HepG2 (cell line): ENCODE data around the gene CTIF. TPM values are rescaled to one million over a fixed set of nuclear protein-coding genes. Genes with fewer than 3 reads are reported as not detected.
A peak's percentile ranks its signal among the peaks of the same experiment; 100 is the strongest.

Experiments
- ASH2L ChIP-seq: fragments of 300-600, 200-600 bp; sonication (generic); IDR thresholded peaks from 2 replicates; pipeline ENCODE4 v1.7.0; 2017; ENCODE audit warnings: low read depth, mild to moderate bottlenecking, moderate library complexity, mixed read lengths, low read length; ENCODE audit not compliant: insufficient read length
- EP300 ChIP-seq, 3 experiments: sonication (generic) in 1 of 3; formaldehyde crosslinking in 1 of 3; IDR thresholded peaks; 2 replicates each; pipeline versions ENCODE4 v1.5.1 to v1.6.1; 2011 to 2020; ENCODE audit warnings: low read depth in 2 of 3, low read length in 2 of 3, borderline replicate concordance in 1 of 3, improper control_type of control experiment in 1 of 3, mild to moderate bottlenecking in 1 of 3, missing genetic modification reagents in 1 of 3, moderate library complexity in 1 of 3
- ERF ChIP-seq: IDR thresholded peaks from 2 replicates; pipeline ENCODE4 v1.6.1; 2018; ENCODE audit warnings: missing biosample characterization, missing genetic modification reagents
- HOXD1 ChIP-seq: sonication (generic); formaldehyde crosslinking; IDR thresholded peaks from 2 replicates; pipeline ENCODE4 v1.5.0; 2020; ENCODE audit warnings: missing genetic modification reagents
- KDM1A ChIP-seq: IDR thresholded peaks from 2 replicates; pipeline ENCODE4 v1.6.1; 2016; ENCODE audit warnings: missing compliant biosample characterization
- NCOA2 ChIP-seq: sonication (generic); formaldehyde crosslinking; IDR thresholded peaks from 2 replicates; pipeline ENCODE4 v1.8.0; 2022; ENCODE audit warnings: inconsistent platforms
- NFE2 ChIP-seq: sonication (generic); formaldehyde crosslinking; IDR thresholded peaks from 2 replicates; pipeline ENCODE4 v1.4.0; 2020; ENCODE audit warnings: missing genetic modification reagents
- PHF21A ChIP-seq: sonication (generic); formaldehyde crosslinking; IDR thresholded peaks from 2 replicates; pipeline ENCODE4 v1.5.0; 2020; ENCODE audit warnings: mild to moderate bottlenecking, missing genetic modification reagents
- SIN3B ChIP-seq: fragments of 150-350 bp; IDR thresholded peaks from 2 replicates; pipeline ENCODE4 v1.6.1; 2014; ENCODE audit warnings: low read length
- SP2 ChIP-seq: sonication (generic); formaldehyde crosslinking; IDR thresholded peaks from 2 replicates; pipeline ENCODE4 v1.5.1; 2020; ENCODE audit warnings: mild to moderate bottlenecking, missing genetic modification reagents
- SRSF9 ChIP-seq: fragments of 200-400 bp; formaldehyde crosslinking; IDR thresholded peaks from 2 replicates; pipeline ENCODE4 v1.6.1; 2018; ENCODE audit warnings: borderline replicate concordance, mild to moderate bottlenecking, low read depth, low read length; ENCODE audit not compliant: insufficient read depth, poor library complexity, severe bottlenecking
- ZNF230 ChIP-seq: sonication (generic); formaldehyde crosslinking; IDR thresholded peaks from 2 replicates; pipeline ENCODE4 v1.4.0; 2020; ENCODE audit warnings: mild to moderate bottlenecking, missing genetic modification reagents
- ZNF674 ChIP-seq: sonication (generic); formaldehyde crosslinking; IDR thresholded peaks from 2 replicates; pipeline ENCODE4 v1.5.0; 2020; ENCODE audit warnings: low read depth, mild to moderate bottlenecking, missing genetic modification reagents
- ZNF720 ChIP-seq: sonication (generic); formaldehyde crosslinking; IDR thresholded peaks from 2 replicates; pipeline ENCODE4 v1.4.0; 2020; ENCODE audit warnings: missing genetic modification reagents
- polyA plus RNA-seq, 8 experiments: library from polyadenylated mRNA; depleted of rRNA in 3 of 8; stranded (reverse) in 7 of 8; unstranded in 1 of 8; fragments of >200 nt; fragmentation: Illumina TruSeq in 4 of 8; extraction: Trizol in 4 of 8; gene quantifications; 2 replicates each; pipeline versions ENCODE4 v1.2.1 to v1.2.3, GENCODE V29; 2011 to 2016; ENCODE audit warnings: low read depth in 4 of 8, missing spikeins in 1 of 8, mixed read lengths in 1 of 8; ENCODE audit not compliant: insufficient read depth in 1 of 8
- total RNA-seq, 5 experiments: library from RNA; depleted of rRNA; stranded (reverse); fragments of >200 nt; fragmentation: Illumina TruSeq; extraction: Trizol; gene quantifications; 2 replicates each; pipeline ENCODE4 v1.2.3, GENCODE V29; 2016; ENCODE audit warnings: low read depth in 1 of 5
- TF ChIP-seq, protein P1 (sequence below): sonication (generic); formaldehyde crosslinking; IDR thresholded peaks from 2 replicates; pipeline ENCODE4 v1.5.0; 2020; ENCODE audit warnings: mild to moderate bottlenecking, low read depth, missing genetic modification reagents, borderline replicate concordance
- TF ChIP-seq, protein P2 (sequence below): sonication (generic); formaldehyde crosslinking; IDR thresholded peaks from 2 replicates; pipeline ENCODE4 v1.8.0; 2022; ENCODE audit warnings: mild to moderate bottlenecking, missing genetic modification reagents, moderate library complexity
- TF ChIP-seq, protein P3 (sequence below): sonication (generic); formaldehyde crosslinking; IDR thresholded peaks from 2 replicates; pipeline ENCODE4 v1.9.0; 2021; ENCODE audit warnings: missing genetic modification reagents, mild to moderate bottlenecking, borderline replicate concordance
- TF ChIP-seq, protein P4 (sequence below): sonication (generic); formaldehyde crosslinking; IDR thresholded peaks from 2 replicates; pipeline ENCODE4 v1.8.1; 2023; ENCODE audit warnings: mild to moderate bottlenecking, moderate library complexity, missing genetic modification reagents
- TF ChIP-seq, protein P5 (sequence below): sonication (generic); formaldehyde crosslinking; IDR thresholded peaks from 2 replicates; pipeline ENCODE4 v1.8.1; 2022; ENCODE audit warnings: mild to moderate bottlenecking, missing genetic modification reagents
- TF ChIP-seq, protein P6 (sequence below): sonication (generic); formaldehyde crosslinking; IDR thresholded peaks from 2 replicates; pipeline ENCODE4 v1.4.0; 2020; ENCODE audit warnings: low read depth, mild to moderate bottlenecking, missing genetic modification reagents
- TF ChIP-seq, protein P7 (sequence below): sonication (generic); formaldehyde crosslinking; IDR thresholded peaks from 2 replicates; pipeline ENCODE4 v1.5.0; 2020; ENCODE audit warnings: missing genetic modification reagents

The CTIF gene
- total and polyA plus RNA-seq, 2 of the 13 experiments (the other 11 are each of a cell fraction or from before 2014, with no cell fraction given), result 18.2 to 28.0 TPM

DNA sequence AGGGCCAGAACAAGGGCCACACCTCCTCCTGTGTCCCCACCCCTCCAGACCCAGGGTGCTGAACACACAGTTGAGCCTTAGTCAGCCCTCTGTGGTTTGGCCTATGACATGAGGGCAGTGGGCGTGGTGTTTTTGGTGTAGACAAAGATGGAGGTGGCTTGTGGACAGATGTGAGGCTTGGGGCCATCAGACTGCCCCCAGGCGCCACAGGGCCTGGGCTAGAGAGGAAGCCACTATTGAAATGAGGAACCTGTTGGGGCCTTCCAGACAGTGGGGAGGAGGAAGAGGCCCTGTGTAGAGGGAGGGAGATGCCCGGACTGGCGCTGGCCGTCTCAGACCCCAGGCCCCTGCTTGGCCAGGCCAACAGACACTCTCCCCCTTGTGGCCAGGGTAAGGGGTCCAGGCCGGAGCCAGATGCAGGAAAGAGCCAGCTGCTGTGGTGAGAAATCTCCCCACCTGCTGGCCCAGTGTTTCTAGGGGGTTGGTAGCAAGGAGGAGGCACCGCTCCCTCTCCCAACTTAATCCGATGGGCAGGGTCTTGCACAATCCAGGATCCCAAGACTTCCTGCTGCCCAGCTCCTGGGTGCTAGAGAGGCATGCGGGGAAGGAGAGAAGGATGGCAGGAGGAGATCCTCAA lies 358.2 kb downstream of the CTIF start (continued):
- TF ChIP-seq, protein P1, sequence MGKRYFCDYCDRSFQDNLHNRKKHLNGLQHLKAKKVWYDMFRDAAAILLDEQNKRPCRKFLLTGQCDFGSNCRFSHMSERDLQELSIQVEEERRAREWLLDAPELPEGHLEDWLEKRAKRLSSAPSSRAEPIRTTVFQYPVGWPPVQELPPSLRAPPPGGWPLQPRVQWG, result no peak
- TF ChIP-seq, protein P2, sequence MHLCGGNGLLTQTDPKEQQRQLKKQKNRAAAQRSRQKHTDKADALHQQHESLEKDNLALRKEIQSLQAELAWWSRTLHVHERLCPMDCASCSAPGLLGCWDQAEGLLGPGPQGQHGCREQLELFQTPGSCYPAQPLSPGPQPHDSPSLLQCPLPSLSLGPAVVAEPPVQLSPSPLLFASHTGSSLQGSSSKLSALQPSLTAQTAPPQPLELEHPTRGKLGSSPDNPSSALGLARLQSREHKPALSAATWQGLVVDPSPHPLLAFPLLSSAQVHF (CRISPR knock-in tag), result no peak
- TF ChIP-seq, protein P3, sequence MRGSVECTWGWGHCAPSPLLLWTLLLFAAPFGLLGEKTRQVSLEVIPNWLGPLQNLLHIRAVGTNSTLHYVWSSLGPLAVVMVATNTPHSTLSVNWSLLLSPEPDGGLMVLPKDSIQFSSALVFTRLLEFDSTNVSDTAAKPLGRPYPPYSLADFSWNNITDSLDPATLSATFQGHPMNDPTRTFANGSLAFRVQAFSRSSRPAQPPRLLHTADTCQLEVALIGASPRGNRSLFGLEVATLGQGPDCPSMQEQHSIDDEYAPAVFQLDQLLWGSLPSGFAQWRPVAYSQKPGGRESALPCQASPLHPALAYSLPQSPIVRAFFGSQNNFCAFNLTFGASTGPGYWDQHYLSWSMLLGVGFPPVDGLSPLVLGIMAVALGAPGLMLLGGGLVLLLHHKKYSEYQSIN, result no peak
- TF ChIP-seq, protein P4, sequence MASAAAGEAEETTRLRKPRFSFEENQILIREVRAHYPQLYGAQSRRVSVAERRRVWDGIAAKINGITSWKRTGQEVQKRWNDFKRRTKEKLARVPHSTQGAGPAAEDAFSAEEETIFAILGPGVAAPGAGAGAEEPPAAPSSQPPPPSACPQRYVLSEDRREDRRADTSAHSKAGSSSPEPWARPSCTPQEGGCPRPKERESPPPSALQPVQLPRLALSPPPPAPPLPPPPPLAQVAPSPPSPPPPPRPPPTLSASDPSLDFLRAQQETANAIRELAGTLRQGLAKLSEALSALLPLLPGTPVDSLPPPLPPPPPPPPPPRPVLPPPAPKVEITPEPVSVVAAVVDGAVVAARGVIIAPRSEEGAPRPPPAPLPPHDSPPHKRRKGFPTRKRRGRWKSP (CRISPR knock-in tag), result peak; percentile 54; the same call in 1 of the 2 replicates
- no peak for TF ChIP-seq KDM1A (CRISPR knock-in tag)
- TF ChIP-seq SIN3B, result no peak
- TF ChIP-seq EP300 (IDR thresholded peaks at IDR 0.05; ENCODE audit: low read depth in 2 of 2, low read length in 2 of 2), result peak in 1 of 2 experiments; percentile 37; a peak in 1 of 4 replicates
- peak; percentile 27 for TF ChIP-seq EP300 (CRISPR knock-in tag; IDR thresholded peaks at IDR 0.05; ENCODE audit: borderline replicate concordance)
- no peak for TF ChIP-seq NFE2 (CRISPR knock-in tag)
- TF ChIP-seq HOXD1, result no peak
- TF ChIP-seq, protein P5, sequence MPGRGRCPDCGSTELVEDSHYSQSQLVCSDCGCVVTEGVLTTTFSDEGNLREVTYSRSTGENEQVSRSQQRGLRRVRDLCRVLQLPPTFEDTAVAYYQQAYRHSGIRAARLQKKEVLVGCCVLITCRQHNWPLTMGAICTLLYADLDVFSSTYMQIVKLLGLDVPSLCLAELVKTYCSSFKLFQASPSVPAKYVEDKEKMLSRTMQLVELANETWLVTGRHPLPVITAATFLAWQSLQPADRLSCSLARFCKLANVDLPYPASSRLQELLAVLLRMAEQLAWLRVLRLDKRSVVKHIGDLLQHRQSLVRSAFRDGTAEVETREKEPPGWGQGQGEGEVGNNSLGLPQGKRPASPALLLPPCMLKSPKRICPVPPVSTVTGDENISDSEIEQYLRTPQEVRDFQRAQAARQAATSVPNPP (CRISPR knock-in tag), result no peak
- no peak for TF ChIP-seq ZNF230 (CRISPR knock-in tag)
- TF ChIP-seq SP2 (CRISPR knock-in tag), result no peak
- TF ChIP-seq SRSF9, result no peak
- TF ChIP-seq ASH2L, result peak; percentile 55
- no peak for TF ChIP-seq ERF (CRISPR knock-in tag)
- peak; percentile 28; the same call in 1 of the 2 replicates for TF ChIP-seq PHF21A
- TF ChIP-seq, protein P6, sequence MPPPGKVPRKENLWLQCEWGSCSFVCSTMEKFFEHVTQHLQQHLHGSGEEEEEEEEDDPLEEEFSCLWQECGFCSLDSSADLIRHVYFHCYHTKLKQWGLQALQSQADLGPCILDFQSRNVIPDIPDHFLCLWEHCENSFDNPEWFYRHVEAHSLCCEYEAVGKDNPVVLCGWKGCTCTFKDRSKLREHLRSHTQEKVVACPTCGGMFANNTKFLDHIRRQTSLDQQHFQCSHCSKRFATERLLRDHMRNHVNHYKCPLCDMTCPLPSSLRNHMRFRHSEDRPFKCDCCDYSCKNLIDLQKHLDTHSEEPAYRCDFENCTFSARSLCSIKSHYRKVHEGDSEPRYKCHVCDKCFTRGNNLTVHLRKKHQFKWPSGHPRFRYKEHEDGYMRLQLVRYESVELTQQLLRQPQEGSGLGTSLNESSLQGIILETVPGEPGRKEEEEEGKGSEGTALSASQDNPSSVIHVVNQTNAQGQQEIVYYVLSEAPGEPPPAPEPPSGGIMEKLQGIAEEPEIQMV, result 0 out of 2 replicates have a peak, but pooled peaks have one; percentile 35
- no peak for TF ChIP-seq ZNF720
- TF ChIP-seq, protein P7, sequence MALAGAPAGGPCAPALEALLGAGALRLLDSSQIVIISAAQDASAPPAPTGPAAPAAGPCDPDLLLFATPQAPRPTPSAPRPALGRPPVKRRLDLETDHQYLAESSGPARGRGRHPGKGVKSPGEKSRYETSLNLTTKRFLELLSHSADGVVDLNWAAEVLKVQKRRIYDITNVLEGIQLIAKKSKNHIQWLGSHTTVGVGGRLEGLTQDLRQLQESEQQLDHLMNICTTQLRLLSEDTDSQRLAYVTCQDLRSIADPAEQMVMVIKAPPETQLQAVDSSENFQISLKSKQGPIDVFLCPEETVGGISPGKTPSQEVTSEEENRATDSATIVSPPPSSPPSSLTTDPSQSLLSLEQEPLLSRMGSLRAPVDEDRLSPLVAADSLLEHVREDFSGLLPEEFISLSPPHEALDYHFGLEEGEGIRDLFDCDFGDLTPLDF (CRISPR knock-in tag), result no peak
- no peak; the same call in 1 of the 2 replicates for TF ChIP-seq NCOA2
- TF ChIP-seq ZNF674 (CRISPR knock-in tag), result no peak
